ENCODE results near the gene SLC25A47.
"Not testable (repeated sequence)": the region's sequence is repeated elsewhere in the genome, so short reads cannot be mapped to it uniquely, and the experiment has no call there.

Gene SLC25A47

DNA sequence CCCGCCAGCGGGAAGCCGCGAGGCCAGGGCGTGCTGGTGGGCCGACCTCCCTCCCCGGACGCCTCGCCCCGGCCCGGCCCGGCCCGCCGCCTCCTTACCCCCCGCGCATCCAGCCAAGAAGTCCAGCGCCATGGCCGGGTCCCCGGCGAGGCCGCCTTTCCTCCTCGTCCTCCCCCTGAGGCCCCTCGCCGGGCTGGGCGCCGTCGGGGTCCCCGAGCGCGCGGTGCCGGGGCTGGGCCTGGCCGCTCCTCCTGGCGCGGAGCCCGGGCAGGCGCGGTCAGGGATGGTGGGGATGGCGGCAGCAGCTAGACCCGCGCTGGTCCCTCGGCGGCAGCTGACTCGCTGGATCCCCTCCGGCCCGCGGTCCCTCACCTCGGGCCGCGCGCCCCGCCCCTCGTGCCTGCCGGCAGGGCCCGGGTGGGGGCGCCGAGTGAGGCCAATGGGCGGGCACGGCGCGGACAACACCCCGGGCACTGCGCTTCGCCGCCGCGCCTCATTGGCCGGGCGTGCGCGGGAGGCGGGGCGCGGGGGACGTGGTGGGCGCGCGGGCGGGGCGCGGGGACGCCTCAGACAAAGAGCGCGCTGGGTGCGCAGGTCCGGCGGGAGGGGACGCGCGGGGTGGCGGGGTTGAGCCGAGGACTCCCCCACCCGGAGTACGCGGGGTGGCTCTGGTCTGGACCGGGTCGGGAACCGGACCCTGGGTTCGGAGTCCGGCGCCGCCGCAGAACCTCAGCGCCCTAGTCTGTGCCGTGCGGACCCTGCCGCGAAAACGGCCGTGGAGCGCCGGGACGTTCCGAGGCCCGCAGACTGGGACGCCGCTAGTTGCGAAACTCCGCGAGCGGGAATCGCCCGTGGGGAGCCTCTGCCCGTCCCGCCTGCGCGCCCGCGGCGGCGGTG lies 16.8 kb upstream of the SLC25A47 start, which contains the start of gene SLC25A29:
Gene SLC25A29 (minus strand): TSS at position 344 of the 897 bp plus-strand sequence. CDS start 212 bp downstream, at position 132.
- peak; percentile 83 to 87 for DNase-seq

DNA sequence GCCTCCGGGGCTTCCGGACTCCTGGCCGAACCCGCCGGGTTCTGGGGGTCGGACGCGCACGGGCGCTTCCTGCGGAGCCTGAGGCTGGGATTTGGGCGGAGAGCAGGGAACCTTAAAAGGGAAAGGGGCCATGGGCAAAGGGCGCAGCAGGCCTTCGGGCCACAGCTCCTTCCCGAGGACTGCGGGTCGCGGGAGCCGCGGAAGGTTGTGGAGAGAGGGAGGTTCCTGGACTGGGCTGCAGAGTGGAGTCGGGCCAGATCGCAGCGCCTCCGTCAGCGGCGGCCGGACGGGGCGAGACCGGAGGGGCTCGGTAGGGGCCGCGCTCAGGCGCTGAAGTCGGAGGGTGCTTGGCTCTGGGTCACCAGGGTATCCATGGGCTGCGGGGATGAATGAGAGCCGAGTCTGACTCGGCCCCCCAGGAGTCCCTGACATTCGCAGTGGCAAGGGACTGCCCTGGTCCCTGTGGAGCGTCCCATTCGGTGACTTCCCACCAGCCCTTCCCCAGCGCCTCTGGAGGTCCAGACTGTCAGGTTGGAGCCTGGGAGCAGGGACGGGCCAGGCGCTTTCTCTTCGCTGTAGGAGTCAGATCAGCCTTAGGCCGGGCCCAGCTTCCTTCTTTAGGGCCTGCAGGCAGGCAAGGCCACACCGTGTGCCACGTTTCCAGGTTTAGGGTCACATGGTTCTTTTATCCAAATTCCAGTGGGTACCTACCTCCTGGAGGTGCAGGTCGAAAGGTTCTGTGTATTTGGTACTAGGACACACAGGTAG lies 16.0 kb upstream of the SLC25A47 start:
- DNase-seq = no peak

DNA sequence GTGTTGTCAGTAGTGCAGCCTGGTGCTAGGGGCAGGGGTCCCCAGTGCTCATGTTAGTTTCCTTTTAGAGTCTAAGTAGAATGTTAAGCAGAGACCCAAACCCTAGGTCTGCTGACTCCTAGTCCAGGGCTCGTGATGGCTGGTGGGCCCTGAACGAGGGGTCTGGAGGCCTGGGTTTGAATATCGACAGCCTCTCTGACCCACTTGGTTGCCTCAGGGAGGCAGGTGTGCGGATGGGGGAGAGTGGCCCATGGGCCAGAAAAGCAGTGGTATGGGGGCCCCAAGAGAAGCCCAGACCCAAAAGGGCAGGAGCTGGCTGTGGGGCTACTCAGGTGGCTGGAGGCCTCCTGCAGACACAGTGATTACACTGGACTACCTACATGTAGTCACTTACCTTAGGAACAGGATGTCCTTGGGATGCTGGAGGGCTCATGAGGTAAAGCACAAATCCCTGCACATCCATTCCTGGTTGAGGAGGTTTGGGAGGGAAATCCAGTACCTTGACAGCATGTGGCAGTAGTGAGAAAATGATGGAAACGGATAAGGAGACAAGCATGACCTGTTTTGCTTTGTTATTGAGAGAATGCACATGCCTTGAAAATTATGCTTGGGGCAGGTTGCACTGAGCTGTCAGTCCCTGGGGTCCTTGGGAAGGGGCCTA lies 15.2 kb upstream of the SLC25A47 start:
- no peak for DNase-seq

DNA sequence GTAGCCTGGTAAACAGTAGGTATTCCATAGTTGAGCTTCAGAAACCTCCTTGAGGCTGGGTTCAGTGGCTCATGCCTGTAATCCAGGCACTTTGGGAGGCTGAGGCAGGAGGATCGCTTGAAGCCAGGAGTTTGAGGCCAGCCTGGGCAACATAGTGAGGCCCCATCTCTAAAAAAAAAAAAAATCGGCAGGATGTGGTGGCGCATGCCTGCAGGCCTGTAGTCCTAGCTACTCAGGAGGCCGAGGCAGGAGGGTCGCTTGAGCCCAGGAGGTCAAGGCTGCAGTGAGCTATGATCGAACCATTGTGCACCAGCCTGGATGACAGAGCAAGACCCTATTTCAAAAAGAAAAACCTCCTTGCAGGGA lies 14.7 kb upstream of the SLC25A47 start:
- not testable (repeated sequence) for DNase-seq

DNA sequence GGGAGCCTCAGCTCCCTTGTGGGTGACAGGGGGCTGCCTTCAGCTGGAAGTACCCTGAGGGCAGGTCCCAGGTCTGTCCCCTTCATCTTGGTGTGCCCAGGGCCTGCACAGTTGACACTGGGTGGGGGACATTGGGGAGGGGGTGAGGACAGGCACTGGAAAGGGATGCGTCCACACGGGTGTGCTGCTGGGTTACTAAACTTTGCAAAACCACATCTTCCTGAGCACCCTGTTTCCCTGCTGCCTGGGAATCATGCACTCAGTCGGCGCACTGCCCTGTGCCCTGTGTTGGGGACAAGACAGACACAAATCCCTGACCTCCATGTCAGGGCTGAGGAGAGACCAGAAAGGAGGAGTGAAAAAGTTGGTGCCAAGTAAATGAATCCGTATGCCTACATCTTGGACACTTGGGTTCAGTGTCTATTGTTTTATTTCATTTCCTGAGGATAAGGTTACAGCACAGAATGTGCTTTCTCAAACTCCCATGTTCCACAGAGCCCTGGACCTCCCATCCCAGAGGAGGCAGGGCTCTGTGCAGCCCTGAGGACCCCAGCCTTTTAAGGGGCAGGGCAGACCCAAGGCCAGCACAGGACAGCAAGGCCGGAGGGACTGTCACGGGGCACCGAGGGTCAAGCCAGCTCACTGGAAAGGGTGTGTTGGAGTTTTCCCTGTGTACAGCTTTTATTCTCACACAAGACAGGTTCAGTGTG lies 14.0 kb upstream of the SLC25A47 start:
- no peak for DNase-seq

DNA sequence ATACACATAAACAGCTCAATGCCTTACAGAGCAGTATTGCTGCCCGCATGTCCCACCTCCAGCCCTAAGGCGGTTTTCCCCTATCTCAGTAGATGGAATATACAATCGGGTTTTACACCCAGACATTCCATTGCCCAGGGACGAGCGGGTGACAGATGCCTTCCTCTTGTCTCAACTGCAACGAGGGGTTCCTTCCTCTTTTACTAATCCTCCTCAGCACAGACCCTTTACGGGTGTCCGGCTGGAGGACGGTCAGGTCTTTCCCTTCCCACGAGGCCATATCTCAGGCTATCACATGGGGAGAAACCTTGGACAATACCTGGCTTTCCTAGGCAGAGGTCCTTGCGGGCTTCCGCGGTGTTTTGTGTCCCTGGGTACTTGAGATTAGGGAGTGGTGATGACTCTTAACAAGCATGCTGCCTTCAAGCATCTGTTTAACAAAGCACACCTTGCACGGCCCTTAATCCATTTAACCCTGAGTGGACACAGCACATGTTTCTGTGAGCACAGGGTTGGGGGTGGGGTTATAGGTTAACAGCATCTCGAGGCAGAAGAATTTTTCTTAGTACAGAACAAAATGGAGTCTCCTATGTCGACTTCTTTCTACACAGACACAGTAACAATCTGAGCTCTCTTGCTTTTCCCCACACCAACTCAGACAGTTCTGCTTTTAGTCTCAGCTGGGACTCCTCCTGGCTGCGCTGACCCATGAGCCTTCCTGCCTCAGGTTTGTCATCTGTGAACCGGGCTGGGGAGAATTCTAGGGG lies 10.8 kb upstream of the SLC25A47 start:
- not testable (repeated sequence) for DNase-seq

DNA sequence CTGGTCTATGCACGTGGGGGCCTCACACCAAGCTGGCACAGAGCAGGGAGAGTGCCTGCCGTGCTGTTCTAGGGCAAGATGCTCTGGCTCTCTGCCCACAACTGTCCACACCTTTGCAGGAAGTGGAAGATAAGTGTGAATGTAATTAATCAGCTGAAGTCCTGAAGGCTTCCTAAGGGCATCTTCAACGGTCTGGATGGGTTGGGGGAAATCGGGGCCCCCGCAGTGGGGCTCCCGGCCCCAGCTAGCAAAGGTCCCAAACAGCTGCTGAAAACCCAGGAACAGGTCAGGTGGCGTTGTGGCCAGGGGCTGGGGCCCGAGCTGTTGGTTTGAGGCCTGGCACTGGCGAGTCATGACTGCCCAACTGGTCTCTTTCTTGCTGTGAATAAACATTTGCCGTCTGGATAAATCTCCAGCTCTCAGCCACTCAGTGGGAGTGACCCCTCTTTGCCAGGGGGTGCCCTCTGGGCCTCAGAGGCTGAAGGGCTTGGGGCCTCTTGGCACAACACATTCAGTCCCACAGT lies 10.2 kb upstream of the SLC25A47 start:
- no peak for DNase-seq

DNA sequence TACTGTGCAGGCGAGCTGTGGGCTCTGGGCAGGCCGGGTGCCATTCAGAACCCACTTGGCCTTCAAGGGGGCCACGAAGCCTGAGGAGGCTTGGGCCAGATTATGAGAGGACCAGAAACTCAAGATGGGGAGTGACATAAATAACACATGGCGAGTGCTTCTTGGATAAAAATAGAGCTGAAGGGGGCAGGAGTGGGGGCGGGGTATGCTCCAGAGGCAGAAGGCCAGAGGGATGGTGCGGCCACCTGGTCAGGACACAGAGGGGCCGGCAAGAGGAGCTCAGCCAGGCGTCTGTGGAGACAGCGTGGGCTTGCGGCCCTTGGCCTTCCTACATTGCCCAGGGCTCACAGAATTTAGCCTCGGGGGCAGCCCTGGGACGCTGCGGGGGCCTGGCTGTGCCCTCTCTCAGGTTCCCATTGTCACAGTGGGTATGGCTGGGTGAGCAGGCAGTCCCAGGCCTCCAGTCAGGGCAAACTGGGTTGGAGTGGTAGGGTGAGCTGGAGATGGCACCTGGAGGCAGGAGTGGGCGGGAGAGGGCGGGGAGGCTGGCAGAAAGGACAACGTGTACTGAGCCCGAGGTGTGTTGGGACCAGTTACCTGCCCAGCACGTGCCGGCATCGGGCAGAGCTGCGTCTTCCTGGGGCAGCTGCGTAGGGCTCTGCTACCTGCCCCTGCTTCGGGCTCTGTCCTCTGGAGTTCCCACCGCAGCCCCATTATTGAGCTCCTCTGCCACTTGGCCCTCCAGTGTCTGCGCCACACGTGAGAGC lies 9.5 kb upstream of the SLC25A47 start:
- no peak for DNase-seq

DNA sequence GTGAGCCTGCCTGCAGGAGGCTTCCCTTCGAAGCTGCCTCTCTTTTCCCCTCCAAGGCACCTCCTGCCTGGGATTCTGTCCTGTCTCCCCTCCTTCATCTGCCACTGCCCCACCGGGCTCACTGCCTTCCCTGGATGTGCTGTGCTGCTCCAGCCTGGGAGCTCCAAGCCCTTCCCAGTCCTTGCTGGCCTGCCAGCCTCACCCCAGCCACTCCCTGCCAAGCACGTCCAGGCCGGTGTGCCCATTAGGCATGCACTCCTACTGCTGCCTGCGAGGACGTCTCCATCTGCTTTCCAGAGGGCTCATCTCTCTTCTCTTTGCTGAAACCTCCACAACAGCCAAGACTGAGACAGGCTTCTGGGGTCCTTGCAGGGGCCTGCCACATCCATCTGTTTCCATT lies 8.4 kb upstream of the SLC25A47 start:
- DNase-seq = no peak

DNA sequence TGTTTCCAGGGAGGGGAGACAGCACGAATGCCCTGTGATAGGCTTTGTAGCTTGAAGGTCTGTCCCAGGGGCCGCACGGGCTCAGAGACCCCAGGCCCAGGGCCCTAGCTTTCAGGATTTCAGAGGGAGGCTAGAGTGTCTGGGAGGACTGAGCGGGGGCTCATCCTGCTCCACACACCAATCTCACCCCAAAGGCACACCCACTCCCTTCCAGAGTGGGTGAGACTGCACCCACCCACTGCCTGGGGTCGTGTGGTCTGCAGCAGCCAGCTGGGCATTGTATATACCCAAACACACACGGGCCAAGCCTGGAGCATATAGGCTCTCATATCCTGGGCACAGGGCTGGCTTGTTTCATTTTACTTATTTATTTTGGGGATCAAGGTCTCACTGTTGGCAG lies 5.8 kb upstream of the SLC25A47 start:
- DNase-seq = no peak

DNA sequence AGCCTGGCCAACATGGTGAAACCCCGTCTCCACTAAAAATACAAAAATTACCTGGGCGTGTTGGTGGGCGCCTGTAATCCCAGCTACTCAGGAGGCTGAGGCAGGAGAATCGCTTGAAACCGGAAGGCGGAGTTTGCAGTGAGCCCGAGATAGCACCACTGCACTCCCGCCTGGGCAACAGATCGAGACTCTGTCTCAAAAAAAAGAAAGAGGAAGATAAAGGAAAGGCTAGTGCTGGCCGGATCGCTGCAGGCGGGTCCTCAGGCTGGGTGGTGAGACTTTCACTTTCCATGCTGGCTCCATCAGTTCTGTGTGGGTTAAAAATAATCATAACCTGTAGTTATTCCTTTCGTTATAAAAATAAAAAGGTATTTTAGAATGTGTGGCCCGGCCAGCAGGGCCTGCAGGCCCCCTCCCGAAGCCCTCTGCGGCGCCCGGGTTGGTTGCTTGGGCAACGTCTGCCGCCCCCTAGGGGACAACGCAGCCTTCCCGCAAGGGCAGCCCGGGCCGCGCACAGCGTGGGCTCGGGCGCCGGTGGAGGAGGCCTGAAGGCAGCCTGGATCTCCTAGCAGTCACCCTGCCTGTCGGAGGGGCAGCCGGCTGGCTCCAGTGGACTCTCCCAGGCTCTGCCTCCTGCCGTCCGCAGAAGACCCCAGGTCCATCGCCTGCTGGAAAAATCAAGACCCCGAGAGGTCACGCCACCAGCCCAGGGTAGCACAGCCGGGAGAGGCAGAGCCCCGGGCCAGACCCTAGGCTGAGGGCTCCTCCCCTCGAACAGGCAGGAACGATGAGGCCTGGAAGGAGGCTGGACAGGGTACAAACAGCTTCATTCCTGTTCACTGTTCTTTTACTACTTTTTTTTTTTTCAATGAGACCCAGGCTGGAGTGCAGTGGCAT lies 5.0 kb upstream of the SLC25A47 start:
- peak; percentile 84 to 86 for DNase-seq

DNA sequence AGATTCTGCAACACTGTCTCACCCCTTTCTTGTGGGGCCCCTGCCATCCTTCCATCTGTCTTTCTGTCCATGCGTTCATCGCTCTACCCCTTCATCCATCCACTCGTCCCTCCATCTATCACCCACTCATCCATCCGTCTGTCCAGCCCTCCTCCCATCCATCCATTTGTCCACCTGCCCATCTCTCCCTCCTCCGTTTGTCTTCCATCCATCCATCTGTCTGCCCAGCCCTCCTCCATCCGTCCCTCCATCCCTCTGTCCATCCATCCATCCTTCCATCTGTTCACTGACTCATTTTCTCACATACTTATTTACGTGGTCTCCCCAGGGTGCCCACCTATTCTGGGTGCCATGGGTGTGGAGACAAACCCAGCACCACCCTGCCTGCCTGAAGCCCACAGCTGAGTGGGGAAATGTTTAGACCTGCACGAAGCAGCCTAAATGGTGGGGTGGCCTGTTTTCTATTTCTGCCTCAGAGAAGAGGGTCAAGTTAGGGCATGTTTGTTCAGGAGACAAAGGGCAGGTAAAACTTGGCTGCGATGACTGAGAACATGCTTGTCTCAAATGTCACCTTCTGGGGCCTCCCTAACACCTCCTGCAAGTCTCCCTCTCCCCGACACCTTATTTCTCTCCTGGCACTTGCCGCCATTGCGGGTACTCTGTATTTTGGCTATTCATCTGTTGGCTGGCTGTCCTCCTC lies 2.8 kb upstream of the SLC25A47 start:
- no peak for DNase-seq

DNA sequence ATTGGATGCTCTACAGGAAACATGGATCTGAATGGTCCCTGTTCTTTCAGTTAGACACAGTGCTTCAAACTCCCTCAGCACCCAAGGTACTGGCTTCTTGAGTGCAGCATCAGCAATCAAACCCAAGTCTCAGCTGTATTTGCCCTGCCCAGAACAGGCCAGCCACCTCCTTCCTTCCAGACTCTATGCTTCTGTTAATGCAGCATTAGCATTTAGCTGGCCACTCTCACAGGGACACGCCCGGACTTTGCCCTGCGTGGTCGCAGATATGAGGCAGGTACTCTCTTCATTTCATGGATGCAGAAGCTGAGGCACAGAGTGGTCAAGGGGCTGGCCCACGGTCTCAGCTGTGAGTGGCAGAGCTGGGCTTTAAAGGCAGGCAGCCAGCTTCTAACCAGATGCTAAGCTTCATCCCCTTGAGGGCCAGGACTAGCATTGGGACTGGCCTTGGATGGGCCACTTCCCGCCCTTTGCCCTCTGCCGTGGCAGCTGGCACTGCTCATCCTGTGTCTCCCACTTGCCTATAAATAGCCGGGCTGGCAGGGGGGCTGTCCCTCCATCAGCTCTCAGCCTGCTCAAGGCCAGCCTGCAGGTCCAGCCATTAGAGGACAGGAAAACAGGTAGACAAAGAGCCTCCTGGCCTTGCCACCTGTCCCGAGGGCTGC lies 1.5 kb upstream of the SLC25A47 start:
- DNase-seq = no peak

DNA sequence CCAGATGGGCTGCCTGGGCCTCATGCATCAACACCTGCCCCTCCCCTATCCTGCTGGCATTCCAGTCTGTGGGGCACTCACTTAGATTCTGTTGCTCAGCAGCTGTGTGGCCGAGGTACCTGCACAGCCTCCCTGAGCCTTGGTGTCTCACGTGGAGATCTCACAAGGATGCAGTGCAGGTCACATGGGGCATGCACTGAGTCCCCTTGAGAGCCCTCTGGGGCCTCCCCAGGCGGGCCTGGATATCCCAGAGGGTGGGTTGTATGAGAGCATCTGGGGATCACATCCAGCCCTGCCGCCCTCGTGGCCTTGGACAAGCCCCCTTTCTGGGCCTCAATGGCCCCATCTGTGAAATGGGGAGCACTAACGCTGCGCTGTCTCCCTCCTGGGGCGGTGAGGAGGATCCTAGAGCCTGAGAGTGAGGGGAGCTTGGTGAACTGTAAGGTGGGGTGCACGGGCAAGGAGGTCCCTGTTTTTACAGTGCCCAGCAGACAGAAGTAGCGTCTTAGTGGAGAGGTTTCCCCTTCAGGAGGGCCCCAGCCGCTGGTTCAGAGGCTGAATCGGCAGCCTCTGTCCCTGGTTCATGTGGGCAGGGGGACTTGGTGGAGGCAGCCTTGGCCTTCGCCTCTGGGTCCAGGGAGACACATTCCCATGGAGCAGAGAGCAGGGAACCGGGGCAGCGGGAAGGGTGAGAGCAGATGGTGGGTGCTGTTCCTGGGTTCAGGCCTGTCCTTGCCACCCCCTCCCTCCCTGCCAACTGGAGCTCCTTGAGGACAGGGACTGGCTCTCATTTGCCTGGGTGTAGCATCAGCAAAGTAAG lies 791 bp upstream of the SLC25A47 start:
- no peak for DNase-seq

DNA sequence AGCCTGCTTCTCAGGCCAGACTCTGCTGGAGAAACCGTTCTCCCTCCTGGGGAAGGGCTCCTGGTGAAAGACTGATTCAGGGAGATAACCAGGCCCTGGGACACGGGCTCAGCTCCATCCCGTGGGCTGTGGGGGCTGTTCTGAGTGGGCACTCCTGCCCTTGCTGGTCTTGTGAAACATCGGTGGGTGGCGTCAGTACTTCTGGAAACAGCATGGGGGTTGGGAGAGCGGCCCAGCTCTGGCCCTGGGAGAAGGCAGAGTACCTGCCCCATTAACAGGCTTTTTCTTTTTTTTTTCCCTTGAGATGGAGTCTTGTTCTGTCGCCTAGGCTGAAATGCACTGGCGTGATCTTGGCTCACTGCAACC lies 786 bp downstream of the SLC25A47 start:
- DNase-seq = no peak

DNA sequence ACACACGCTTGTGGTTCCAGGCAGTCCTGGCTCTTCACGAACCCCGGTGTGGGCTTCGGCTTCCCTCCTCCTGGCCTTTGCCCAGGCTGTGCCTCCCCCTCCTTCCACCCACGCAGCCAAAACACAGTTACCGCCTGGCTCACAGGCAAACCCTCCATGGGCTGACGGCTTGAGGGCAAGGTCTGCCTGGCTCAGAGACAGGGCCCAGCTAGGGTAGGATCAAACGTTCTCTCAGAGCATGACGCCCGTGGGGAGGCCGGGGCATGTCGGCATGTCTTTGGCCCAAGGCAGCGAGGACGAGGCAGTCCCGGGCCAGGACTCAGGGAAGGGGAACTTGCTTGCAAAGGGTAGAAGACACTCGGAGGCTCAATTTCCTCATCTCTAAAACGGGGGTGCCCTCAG lies 2.1 kb downstream of the SLC25A47 start:
- no peak for DNase-seq

DNA sequence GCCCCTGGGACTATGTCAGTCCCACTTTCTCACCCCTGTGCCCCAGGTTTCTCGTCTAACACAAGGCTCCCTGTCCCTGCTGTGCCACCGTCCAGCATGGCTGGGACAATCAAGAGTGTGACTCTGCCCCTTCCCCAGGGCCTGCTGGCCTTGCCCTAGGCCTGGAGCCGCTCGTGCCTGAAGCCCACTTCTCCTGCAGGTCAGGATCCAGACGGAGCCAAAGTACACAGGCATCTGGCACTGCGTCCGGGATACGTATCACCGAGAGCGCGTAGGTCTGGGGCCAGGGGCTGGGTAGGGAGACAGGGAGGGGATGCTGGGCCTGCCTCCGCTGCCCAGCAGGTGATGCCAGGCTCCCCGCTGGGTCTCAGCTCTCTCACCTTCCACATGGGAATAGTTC lies 2.8 kb downstream of the SLC25A47 start:
- DNase-seq = no peak

DNA sequence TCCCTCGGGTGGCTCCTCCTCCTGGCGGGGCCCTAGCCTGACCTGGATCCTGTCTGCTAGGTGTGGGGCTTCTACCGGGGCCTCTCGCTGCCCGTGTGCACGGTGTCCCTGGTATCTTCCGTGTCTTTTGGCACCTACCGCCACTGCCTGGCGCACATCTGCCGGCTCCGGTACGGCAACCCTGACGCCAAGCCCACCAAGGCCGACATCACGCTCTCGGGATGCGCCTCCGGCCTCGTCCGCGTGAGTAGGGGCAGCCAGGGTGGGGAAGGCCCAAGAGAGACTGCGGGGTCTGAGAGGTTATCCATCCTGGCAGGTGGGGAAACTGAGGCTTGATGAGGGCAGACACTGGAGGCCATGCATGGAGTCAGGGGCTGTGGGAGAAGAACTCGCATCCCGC lies 4.0 kb downstream of the SLC25A47 start:
- DNase-seq = no peak
